Transverse colon (tissue), 3 donors: Measurements from ENCODE around the gene ITPR2.

Source experiments
- CTCF ChIP-seq, 5 experiments: fragments of 200-600 bp in 3 of 5; fragments of 450-650 bp in 2 of 5; sonication (generic) in 3 of 5; IDR thresholded peaks; 1 replicate in 2 of 5; 2 replicates in 3 of 5; pipeline ENCODE4 v1.5.1; 2016 to 2017; ENCODE audit warnings: antibody characterized with exemption in 5 of 5, inconsistent platforms in 3 of 5, mild to moderate bottlenecking in 2 of 5, moderate library complexity in 1 of 5
- EP300 ChIP-seq: sonication (generic); formaldehyde crosslinking; IDR thresholded peaks from one replicate; pipeline ENCODE4 v1.6.1; 2017; ENCODE audit warnings: antibody characterized with exemption, low read depth
- POLR2A ChIP-seq: fragments of 450-650 bp; IDR thresholded peaks from one replicate; pipeline ENCODE4 v1.6.1; 2016; ENCODE audit warnings: antibody characterized with exemption, mild to moderate bottlenecking, moderate library complexity

DNA sequence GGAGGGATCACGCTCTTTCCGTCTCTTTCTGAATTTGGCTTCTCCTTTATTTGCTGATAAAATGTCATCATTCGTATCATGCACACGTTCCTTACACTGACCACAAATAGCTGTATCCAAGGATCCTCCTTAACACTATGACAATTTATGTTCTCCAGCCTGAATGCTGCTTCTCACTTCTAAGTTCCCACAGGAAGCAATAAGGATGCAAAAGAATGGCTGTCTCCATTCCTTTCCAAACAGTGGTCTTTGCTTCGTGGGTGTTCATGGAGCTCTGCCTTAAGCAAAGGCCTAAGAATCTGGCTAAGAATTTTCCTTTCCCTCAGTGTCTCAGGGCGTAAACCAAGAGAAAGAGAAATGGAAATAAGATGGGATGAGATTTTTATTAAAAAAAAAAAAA, 200.2 kb downstream of the ITPR2 start:
- TF ChIP-seq CTCF (IDR thresholded peaks at IDR 0.05) = no peak
- TF ChIP-seq EP300 = no peak
- TF ChIP-seq POLR2A = no peak
